GM19099 (cell line): Measurements from ENCODE around the gene ADRA2B.

Experiments
- POLR2A ChIP-seq: IDR thresholded peaks from 3 replicates; pipeline ENCODE4 v1.6.1; 2011; ENCODE audit warnings: low read depth; ENCODE audit not compliant: insufficient read length; ENCODE audit errors: extremely low read depth

The ADRA2B gene

DNA sequence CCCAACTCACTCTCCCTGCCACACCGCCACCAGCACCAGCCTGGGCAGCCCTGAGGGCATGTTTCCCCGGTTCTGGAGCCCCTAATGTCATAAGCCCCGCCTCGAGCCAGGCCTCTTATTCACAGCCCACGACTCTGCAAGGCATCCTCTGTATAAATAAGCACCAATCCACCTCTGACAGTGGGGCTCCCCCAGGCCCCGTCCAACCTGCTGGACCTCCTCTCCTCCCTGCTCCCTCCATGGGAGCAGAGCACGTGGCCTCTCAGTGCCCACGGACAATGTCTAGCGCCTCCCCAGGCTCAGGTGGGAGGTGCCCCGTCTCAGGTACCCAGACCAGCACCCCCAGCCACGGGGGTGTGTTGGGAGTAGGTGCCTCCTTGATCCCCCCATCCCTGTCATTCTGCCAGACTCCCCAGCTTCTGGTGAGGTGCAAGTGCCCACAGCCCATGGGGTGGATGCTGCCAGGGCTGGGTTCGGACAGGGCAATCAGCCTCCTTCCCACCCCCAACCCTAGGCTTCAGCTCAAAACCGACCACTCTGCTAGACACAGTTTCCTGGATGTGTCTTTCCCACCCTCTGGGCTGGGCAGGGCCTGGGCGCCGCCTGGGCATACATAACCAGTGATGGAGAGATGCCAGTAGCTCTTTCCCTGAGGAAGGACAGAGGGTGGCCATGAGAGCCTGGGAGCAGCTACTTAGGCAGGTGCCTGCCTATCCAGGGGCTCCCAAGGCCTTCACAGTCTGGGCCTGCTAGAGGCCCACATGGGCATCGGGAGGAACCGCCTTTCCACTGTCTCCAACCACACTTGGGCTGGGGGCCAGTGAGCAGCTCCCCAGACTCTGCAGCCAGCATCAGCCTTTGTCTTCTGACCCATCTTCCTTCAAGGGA, 1.6 kb upstream of the ADRA2B start:
- no peak for TF ChIP-seq POLR2A

DNA sequence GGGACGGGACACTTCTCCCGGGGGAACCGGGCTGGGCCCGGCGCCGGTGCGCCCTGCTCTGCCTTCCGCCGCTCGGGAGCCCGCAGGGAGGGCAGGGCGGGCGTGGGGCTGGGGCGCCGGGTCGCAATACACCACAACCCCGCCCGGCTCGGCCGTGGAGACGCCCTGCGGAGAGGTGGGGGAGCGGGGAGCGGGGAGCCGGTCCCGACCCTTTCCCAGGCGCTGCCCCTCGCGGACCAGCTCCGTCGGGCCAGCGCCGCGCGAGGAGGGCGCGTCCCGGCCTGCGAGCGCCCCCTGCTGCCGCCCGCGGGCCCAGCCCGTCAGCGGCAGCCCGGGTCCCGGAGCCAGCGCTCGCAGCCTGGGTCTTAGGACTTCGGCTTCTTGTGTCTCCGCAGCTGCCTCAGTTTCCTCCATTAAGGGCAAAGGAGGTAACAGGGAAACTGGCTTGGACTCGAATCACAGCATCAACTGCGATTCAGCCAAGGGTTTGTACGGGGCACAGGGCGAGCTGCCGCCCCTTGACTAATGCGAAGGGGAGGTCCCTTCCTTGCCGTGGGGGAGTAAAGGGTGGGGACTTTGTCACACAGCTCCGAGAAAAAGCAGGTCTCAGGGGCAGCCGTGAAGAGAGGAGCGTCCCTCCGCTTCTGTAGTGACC, 635 bp upstream of the ADRA2B start:
- no peak for TF ChIP-seq POLR2A

DNA sequence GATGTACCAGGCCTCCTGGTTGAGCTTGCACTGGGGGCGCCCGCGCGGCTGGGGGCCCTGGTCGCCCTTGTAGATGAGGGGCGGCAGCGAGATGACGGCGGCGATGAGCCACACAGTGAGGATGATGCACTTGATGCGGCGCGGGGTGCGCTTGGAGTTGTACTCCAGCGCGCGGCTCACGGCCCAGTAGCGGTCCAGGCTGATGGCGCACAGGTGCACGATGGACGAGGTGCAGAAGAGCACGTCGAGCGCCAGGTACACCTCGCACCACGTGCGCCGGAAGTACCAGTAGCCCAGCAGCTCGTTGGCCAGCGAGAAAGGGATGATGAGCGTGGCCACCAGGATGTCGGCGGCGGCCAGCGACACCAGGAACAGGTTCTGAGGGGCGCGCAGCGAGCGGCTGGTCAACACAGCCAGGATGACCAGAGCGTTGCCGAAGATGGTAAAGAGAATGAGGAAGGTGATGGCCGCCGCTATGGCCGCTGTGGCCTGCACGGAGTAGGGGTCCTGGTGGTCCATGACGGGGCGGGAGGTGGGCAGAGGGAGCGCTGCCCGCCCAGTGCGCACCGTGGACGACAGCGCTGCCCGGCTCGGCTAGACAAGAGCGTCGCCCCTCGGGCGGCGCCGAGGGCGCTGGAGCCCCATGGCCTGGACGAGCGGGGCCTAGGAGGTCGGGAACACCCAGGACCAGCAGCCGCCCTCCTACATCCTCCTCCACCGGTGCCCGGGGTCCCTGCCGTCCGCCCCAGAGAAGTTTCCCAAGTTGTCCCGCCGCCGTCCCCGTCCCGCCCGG, 544 bp downstream of the ADRA2B start:
- TF ChIP-seq POLR2A: no peak

DNA sequence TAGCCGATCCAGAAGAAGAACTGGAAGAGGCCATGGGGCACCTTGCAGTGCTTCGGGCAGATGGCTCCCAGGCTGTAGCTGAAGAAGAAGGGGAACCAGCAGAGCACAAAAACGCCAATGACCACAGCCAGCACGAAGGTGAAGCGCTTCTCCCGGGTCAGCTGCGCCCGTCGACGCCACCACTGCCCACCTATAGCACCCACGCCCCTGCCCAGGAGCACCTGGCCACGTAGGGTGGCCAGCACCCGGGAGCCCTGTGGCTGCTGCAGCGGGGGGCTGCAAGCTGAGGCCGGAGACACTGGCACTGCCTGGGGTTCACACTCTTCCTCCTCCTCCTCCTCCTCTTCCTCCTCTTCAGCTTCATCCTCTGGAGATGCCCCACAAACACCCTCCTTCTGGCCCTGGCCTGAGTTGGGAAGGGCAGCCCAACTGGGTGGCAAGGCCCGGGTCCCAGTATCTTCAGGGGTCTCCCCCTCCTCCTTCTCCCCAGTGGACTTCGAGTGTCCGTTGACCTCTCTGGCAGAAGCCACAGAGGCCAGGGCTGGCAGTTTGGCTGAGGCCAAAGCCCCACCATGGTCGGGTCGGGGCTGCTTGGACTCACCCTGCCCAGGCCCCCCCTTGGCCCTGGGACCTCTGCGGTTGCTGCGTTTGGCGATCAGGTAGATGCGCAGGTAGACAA, 1.3 kb downstream of the ADRA2B start:
- no peak for TF ChIP-seq POLR2A

DNA sequence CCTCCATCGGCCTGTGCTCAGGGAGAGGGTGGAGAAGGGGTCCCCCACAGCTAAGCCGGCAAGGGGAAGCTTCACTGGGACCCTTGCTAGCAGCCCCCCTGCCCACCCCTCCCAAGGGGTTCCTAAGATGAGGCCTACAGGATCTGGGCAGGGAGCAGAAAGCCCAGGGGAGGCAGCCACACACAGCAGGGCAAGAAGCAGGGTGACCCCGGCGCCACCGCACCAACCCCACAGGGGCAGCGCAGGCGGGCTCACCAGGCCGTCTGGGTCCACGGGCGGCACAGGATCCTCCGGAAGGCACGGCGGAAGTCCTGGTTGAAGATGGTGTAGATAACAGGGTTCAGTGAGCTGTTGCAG, 1.8 kb downstream of the ADRA2B start:
- no peak for TF ChIP-seq POLR2A

DNA sequence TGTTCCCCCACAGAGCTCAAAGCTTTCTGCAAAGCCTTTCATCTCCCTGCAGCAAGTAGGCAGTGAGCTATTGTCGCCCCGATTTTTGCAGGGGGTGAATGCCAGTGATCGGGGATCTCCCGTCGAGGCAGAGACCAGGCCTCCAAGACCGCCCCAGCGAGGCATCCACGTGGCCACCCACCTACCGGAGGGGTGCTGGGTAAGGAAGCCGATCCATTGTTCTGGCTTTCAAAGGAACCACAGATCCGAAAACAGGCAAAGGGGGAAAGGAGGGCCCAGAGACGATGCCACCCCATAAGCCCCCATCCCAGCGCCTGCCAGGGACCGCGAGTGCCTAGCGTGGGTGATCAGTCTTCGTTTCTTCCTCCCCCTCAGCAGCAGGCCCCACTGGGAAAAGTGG, 2.4 kb downstream of the ADRA2B start:
- TF ChIP-seq POLR2A: no peak

DNA sequence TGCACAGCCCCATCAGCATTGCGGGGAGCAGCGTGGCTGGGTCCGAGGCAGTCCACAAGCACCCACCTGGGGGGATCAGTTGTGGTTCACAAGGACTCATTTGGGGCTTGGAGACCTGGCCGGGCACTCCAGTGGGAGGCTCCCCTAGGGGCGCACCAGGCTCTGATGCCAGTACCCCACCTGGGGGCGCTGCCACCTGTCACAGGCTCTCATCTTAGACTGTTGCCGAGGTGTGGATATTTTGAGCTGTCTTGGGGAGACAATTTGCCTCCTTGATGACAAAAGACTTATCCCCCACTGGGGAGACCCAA, 3.0 kb downstream of the ADRA2B start:
- TF ChIP-seq POLR2A: no peak

DNA sequence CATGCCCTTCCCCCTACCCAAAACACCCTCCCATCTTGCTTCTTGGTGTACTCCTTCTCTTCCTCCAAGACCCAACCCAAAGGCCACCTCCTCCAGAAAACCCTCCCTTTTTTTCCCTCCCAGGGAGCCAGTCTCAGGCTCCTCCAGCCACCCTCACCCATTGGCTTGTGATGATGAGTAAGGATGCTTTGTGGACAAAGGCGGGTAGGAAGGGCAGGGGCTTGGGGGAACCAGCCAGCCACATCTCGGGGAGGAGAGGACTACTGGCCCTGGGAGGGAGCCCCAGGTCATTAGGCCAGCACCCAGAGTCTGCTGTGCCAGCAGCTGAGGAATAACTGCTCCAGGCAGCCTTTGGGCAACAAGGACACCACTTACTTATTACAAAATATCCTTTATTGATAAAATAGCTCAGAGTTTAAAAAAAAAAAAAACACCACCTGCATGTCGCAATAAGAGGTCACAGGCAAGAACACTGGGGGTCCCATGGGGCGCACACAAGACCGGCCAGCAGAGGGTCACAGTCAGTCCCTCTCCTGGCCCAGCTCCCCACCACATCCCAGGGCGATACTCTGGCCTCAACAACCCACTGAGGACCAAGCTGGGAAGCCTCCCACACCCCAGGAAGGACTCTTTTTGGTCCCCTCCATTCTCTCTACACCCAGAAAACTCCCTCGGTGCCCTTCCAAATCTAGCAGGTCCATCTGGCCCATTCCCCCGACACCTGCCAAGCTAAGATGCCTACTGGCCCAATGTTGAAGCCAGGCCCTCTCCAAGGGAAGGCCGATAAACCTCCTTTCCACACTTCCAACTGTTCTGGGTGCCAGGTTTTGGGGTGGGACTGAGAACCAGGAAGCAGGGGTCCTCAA, 3.6 kb downstream of the ADRA2B start:
- no peak for TF ChIP-seq POLR2A

DNA sequence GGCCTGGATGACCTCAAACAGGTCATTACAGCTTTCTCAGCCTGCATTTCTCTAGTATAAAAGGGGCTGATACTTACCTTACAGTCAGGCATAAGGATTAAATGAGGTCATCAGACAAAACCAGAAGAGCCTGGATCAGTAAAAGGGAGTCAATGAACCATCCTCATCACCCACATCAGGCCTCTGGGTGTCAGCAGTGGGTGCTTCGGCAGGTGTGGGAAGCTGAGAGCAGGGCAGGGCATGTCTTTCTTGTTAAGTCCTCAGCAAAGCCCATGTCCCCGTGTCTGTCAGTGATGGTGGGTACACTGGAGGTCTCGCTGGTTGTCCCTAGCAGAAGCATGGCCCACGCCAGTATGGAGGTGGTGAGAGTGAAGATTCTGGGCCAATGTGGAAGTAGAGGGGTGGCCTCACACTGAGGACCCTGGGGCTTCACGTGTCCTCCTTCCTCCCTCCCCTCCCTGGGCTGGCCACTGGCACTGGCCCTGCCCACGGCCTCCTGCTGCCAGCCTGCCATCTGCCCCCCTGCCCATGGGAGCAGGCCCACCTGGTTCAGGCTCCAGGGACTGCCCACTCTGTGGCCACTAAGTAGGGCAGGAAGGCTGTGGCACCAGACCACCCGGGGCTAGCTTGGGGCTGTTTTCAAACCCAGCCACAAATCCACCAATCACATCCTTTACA, 4.4 kb downstream of the ADRA2B start:
- no peak for TF ChIP-seq POLR2A

DNA sequence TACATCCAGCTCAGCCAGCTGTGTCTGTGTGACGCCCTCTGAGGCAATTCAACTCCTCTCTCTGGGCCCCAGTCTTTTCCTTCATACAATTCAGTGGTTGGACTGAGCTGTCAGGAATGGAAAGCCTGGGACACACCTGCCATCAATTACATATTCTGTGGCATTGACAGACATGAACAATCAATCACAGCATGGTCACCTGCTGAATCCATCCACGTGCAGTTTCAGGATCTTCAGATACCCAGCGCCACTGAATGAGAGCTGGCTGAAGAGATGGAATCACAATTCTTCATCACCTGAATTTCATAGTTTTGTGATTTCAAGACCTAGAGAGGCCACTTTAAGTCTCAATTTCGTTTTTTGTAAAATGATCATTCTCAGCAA, 5.1 kb downstream of the ADRA2B start:
- no peak for TF ChIP-seq POLR2A

DNA sequence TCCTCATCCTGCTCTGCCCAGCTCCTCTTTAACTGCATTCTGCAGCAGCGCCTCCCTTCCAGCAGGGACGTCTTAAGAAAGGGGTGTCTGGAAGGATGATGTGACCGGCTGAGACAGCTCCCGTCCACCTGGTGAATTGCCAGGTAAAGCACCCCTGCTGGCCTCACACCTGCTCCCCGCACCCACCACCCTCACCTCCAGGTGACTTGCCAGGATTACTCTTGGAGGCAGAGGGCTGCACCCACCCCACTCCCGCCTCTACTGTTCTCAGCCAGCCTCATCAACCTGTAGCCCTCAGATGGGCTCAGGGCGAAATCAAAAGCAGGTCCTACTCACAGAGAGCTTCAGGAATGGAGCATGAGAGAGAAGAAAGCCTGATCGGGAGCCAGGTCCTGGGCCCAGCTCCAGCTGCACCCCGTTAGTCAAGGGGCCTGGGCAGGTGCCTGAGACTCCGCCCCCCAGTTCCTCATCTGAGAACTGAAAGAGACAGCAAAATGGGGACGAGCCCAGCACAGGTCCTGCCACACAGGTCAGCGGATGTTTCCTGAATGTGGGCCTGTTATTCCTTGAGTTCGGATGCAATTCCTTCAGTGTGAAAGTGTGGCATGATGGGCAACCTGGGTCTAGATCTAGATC, 5.6 kb downstream of the ADRA2B start:
- no peak for TF ChIP-seq POLR2A

DNA sequence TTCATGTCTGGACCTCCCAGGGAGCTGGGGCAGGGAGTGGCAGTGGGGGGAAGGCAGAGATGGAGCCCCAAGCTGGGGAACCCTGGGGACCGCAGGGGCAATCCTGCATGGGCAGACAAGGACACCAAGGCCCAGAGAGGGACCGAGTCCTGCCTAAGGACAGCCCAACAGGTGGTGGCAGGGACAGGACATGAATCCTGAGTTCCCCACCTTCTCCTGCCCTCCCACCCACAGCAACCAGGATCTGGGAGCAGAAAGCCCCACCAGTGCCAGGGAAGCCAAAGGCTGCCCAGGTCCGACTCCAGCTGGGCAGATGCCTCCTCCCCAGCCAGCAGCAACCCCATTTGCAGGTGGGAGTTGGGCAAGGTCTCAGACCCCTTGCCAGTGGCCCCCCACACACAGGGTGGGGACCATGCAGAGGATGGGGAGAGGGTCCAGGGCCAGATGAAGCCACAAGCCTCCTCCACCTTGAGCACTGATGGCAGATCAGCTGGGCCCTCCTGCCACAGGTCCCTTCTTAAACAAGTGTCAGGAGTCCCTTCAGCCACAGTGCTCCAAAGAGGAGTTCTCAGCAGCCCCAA, 6.3 kb downstream of the ADRA2B start:
- no peak for TF ChIP-seq POLR2A

DNA sequence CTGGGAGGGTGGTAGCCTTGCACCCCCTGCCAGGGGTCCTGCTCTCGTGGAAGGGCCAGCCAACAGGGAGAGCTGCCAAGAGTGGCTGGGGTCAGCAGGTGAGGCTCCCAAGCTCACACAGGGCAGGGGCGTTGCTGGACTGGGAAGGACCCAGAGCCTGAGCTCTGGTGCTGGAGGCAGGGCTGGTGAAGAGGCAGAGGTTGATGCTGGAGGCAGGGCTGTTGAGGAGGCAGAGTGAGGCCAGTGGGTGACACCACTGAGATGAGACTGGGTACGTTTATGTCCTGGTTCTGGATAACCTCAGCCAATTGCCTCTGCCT, 7.0 kb downstream of the ADRA2B start:
- TF ChIP-seq POLR2A: no peak
